Mesodermal cell (in vitro differentiated cells): ENCODE data around the gene EYA2.

ENCODE experiments used
- H3K27ac ChIP-seq: 2 replicates; pipeline ENCODE4 v1.7.0; 2013; ENCODE audit warnings: mild to moderate bottlenecking, low read depth, low read length, moderate library complexity; ENCODE audit not compliant: severe bottlenecking
- H3K36me3 ChIP-seq: 2 replicates; pipeline ENCODE4 v1.7.1; 2013; ENCODE audit warnings: mild to moderate bottlenecking, low read length, moderate library complexity; ENCODE audit not compliant: control insufficient read depth, insufficient read depth
- H3K4me1 ChIP-seq: one replicate; pipeline ENCODE4 v1.7.1; 2013; ENCODE audit warnings: mild to moderate bottlenecking, low read length; ENCODE audit not compliant: insufficient read depth, control insufficient read depth, poor library complexity, severe bottlenecking
- H3K4me3 ChIP-seq: 2 replicates; pipeline ENCODE4 v1.7.0; 2013; ENCODE audit warnings: low read length, control low read depth, mild to moderate bottlenecking; ENCODE audit not compliant: insufficient read depth, poor library complexity, severe bottlenecking; ENCODE audit errors: extremely low read depth
- H3K9me3 ChIP-seq: 2 replicates; pipeline ENCODE4 v1.7.1; 2013; ENCODE audit warnings: mild to moderate bottlenecking, low read length, moderate library complexity; ENCODE audit not compliant: control insufficient read depth
- WGBS, 2 experiments: methylation state at CpG; one replicate each; pipeline ENCODE4 v1.1.5; 2013; ENCODE audit warnings: missing lambda C conversion rate in 2 of 2; ENCODE audit not compliant: insufficient coverage in 2 of 2; 5-methylcytosine and 5-hydroxymethylcytosine counted together

The EYA2 gene

DNA sequence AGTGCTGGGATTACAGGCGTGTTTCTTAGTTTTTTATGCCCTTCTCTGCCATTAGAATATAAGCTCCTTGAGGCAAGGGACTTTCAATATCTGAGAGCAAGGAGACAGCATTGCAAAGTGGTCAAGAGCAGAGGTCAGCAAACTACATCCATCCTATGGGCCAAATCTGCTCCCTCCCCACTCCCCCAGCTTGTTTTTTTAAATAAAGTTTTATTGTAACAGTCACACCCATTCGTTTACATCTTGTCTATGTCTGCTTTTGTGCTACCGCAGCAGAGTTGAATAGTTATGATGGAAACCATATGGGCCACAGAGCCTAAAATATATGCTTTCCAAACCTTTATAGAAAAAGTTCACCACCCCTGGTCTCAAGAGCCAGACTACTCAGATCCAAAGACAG, 227.9 kb downstream of the EYA2 start:
- no peaks in the 10 kb centered on the region for H3K9me3 ChIP-seq
- H3K4me1 ChIP-seq: peaks cover 26% of the 10 kb centered on the region
- no peak overlapping the region for H3K4me3 ChIP-seq
- H3K36me3 ChIP-seq: no peaks in the 10 kb centered on the region
- H3K27ac ChIP-seq: no peak overlapping the region
- 83 to 100% methylated on average over 1 to 2 of the region's 3 CpGs for WGBS, 2 experiments

- 83% methylated on average over 1 of the region's 3 CpGs; no CpG with 5 or more reads in 1 of the 2 experiments for WGBS, 2 experiments
- H3K4me1 ChIP-seq: peaks cover 12% of the 10 kb centered on the region
- H3K36me3 ChIP-seq: no peaks in the 10 kb centered on the region
- no peaks in the 10 kb centered on the region for H3K9me3 ChIP-seq
- no peak overlapping the region for H3K27ac ChIP-seq
- H3K4me3 ChIP-seq: no peak overlapping the region
These were observed 229.6 kb downstream of the EYA2 start for GRCh38 chr20:47124181-47124717.

- Histone ChIP-seq H3K4me1 (peaks cover 12% of the 10 kb centered on the region), H3K9me3 (no peaks in the 10 kb centered on the region), H3K36me3 (no peaks in the 10 kb centered on the region), H3K27ac (no peak overlapping the region), H3K4me3 (no peak overlapping the region)
These were observed 230.8 kb downstream of the EYA2 start for GRCh38 chr20:47125508-47125757.

DNA sequence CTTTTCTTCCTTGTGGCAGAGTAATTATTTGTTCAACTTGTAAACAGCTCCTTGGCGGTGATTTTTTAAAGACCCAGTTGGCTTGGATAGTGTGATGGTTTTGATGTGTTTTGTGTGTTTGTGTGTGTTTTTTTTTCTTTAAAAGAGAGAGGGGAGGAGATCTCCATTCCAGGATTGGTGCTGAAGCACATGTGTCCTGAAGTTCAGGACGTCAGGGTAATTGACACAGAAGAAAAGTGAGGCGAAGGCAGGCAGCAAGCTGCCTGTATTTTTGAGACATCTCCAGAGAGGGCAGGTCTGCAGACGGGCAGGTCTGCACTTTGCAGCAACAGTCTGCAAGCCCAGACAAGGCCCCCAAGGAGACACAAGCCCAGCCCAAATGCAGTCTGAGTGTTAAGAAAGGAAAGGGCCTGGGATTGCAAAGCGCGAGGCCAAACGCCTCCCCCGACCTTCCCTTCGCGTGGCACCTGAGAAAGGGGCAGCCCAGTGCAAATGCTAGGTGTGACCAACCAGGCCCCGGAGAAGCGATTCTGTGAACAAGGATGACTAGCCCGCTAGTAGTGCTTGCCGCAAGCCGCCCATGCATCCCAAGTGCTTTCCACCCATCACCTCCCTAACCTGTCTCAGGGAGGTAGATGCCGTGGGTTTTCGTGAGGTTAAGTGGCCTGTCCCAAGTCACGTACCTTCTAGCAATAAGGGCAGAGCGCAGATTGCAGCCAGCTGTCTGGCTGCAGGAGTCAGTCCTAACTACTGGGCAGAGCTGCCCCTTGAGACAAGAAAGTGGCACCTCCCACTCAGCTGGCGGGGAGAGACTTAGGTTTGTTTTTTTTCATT, 231.3 kb downstream of the EYA2 start:
- Histone ChIP-seq H3K4me1 (peaks cover 12% of the 10 kb centered on the region), H3K4me3 (no peak overlapping the region), H3K27ac (no peak overlapping the region), H3K36me3 (no peaks in the 10 kb centered on the region), H3K9me3 (no peaks in the 10 kb centered on the region)
- WGBS, 2 experiments: 81 to 86% methylated on average over 17 to 18 of the region's 20 CpGs

- Histone ChIP-seq H3K36me3 (no peaks in the 10 kb centered on the region), H3K9me3 (no peaks in the 10 kb centered on the region), H3K27ac (no peak overlapping the region), H3K4me1 (peaks cover 12% of the 10 kb centered on the region), H3K4me3 (no peak overlapping the region)
- 100% methylated on average over 2 to 3 of the region's 5 CpGs for WGBS, 2 experiments
These were observed 232.1 kb downstream of the EYA2 start for GRCh38 chr20:47126709-47127108.

DNA sequence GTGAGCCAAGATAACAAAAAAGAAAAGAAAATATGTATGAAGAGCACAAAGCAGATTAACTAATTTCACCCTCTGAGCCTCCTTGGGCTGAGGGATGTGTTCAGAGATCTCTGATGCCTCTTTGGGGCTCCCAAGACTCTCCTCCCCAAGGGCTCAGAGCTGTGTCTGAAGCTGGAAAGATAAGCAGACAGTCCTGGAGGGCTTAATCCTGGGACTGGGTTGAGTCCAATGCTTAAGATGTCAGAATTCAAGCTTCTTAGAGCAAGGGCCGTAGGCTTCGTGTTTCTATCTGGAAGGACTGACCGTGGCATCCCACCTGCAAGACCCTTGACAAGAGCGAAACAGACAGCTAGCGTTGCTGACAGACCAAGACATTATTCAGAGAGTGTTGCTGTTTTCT, 232.9 kb downstream of the EYA2 start:
- Histone ChIP-seq H3K27ac (no peak overlapping the region), H3K4me3 (no peak overlapping the region), H3K36me3 (no peaks in the 10 kb centered on the region), H3K4me1 (peaks cover 12% of the 10 kb centered on the region), H3K9me3 (no peaks in the 10 kb centered on the region)
- WGBS, 2 experiments: 94 to 98% methylated on average over 5 of the region's 5 CpGs

DNA sequence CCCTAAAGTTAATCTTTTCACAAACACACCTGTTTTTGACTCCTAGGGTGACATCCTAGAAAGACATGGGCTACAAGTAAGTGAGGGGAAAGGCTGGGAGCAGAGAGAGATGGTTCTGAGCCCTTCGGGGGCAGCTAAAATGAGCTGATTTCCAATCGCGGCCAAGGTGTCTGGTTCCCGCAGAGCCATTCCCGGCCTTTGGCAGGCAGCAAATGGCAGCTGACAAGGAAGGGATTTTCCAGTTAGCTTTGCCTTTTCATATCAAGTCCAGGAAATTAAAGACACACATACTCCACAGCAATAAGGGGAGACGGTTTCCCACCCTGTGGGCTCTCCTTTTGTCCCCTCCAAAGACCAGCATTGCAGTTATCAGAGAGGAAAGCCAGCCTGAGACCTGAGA, 233.4 kb downstream of the EYA2 start:
- H3K9me3 ChIP-seq: no peaks in the 10 kb centered on the region
- peaks cover 12% of the 10 kb centered on the region for H3K4me1 ChIP-seq
- no peak overlapping the region for H3K4me3 ChIP-seq
- WGBS, 2 experiments: 65 to 75% methylated on average over 5 of the region's 6 CpGs
- H3K36me3 ChIP-seq: no peaks in the 10 kb centered on the region
- no peak overlapping the region for H3K27ac ChIP-seq

GRCh38 chr20:47129306-47129705, 234.7 kb downstream of the EYA2 start:
- Histone ChIP-seq H3K4me3 (no peak overlapping the region), H3K27ac (no peak overlapping the region), H3K4me1 (peaks cover 16% of the 10 kb centered on the region), H3K36me3 (no peaks in the 10 kb centered on the region), H3K9me3 (no peaks in the 10 kb centered on the region)
- 89 to 90% methylated on average over 1 of the region's 1 CpG for WGBS, 2 experiments

GRCh38 chr20:47133809-47134456, 239.3 kb downstream of the EYA2 start:
- Histone ChIP-seq H3K27ac (no peak overlapping the region), H3K4me1 (peaks cover 4% of the 10 kb centered on the region)
- WGBS, 2 experiments: 93 to 100% methylated on average over 2 of the region's 3 CpGs

DNA sequence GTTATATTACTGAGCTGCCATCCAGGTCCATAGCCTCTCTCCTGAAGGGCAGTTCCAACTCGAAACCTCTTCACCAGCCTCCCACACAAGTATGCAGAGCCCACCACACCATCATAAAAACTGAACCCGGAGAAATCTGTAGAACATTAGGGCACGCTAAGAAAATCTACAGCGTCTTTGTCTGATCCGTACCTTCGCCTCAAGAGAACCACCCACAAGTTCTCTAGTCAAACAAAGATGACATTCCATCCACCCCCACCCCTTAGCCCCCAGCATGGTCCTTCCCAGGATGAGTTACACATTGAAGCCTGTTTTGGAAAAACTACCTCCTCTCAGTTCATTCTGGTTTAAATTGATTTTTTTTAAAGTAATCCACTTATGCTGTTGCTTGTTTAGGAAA, 242.1 kb downstream of the EYA2 start:
- H3K4me1 ChIP-seq: peaks cover 4% of the 10 kb centered on the region
- no peak overlapping the region for H3K4me3 ChIP-seq
- no peak overlapping the region for H3K27ac ChIP-seq
- 86 to 97% methylated on average over 6 of the region's 6 CpGs for WGBS, 2 experiments
- H3K36me3 ChIP-seq: no peaks in the 10 kb centered on the region
- H3K9me3 ChIP-seq: peaks cover 9% of the 10 kb centered on the region

More at GRCh38 chr20:47133809-47134456, 239.3 kb downstream of the EYA2 start:
- Histone ChIP-seq H3K36me3 (no peaks in the 10 kb centered on the region), H3K9me3 (no peaks in the 10 kb centered on the region), H3K4me3 (no peak overlapping the region)
